EL (cell line): ENCODE results near the gene PUM1.

Experiments
- DNase-seq: peaks from one replicate; pipeline ENCODE4 v3.0.0-alpha.2; 2016

Gene PUM1

DNA sequence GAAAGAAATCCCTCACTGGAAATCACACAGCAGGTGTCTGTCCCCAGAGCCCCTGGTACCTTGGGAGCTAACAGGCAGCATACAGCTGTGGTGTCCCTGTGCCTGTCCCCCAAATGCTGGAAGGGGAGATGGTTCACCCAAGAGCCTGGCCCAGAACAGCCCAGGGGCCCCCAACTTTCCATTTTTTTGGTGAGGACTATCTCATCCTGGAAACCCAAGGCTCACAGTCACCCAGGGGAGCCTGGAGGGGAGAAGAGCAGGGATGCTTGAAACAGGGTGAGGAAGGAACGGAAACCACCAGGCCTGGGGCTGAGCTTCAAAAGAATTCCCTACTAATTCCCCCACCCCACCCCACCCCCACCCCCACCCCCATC lies 160.6 kb downstream of the PUM1 start:
- DNase-seq = no peak

DNA sequence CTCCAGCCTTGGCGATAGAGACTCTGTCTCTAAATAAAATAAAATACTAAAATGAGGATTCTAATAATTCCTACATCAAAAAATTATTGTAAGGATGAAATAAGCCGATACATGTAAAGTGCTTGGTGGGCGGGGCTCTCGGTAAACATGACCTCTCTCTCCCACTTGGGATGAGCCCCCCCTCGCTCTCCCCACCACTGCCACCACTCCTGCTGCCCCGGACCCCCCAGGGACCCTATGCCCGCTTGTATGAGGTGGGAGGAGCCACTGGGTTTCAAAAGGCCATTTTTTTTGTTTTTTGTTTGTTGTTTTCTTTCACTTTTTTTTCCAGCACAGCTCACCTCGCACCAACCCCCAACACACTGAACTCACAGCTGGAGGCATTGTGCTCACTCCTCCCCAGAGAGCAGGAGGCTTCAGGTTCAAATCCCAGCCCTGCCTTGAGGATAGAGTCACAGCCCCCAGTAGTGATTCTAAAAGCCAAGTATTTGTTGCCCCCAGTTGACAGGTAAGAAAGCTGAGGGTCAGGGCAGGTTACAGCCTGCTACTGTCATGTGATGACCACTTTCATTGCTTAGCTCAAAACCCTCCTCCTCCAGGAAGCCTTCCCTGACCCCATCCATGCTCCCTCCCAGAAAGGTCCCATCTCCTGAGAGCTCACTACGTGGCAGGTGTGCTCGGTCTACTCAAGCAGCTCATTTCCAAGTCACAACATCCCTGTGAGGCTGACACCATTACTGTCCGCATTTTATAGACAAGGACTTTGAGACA lies 161.1 kb downstream of the PUM1 start:
- no peak for DNase-seq

DNA sequence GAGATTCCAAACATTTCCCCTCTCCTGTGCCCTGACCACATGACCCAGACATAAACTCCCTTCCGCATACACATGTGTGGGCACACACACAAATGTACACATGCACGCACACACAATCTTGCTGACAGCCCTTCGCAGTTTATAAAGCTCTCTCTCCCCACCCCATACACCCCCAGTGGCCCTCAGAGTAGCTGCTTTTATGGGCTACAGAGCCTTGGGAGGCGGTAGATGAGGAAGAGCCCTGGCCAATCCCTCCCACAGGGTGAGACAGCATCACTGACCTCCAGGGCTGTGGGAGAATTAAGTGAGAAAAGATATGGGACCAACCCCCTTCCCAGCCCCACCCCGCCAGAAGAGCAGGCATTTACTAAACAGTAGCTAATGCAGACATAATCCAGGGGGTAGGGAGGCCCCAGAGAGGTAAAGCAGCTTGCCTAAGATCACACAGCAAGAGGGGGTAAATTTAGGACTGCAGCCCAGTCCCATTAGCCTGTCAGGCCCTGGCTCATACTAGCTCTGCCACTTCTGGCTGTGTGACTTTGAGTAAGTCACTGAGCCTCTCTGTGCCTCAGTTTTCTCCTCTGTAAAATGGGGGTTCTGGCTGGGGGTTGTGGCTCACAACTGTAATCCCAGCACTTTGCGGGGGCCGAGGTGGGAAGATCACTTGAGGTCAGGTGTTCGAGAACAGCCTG lies 162.0 kb downstream of the PUM1 start:
- no peak for DNase-seq

DNA sequence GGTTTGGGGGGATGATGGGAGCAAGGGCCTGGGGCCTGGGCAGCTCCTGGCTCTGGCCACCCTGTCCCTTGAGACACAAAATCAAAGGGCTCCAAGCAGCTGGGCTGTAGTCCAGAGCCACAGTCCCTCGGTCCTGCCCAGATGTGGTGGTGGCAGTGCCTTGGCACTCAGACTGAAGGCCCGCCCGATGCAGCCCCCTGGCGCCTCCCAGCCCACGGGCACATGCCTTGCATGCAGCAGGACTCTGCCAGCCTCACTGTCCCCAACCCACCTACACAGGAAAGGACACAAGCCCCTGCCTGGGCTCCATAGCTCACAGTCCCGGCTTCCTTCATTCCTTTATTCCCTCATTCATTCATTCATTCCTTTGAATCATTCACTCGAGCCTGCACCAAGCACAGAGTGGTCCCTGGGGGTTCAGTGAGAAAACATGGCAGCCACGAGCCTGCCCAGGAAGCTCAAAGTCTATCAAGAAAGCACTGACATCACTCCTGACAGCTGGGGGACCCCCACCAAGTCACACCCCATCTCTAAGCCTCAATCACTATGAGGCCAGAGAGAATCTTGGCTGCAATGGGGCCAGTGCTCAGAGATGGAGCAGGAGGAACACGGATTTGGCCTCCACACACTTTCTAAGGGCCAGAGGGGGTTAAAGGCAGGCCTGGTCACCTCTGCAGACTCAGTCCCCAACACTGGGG lies 162.8 kb downstream of the PUM1 start:
- no peak for DNase-seq

DNA sequence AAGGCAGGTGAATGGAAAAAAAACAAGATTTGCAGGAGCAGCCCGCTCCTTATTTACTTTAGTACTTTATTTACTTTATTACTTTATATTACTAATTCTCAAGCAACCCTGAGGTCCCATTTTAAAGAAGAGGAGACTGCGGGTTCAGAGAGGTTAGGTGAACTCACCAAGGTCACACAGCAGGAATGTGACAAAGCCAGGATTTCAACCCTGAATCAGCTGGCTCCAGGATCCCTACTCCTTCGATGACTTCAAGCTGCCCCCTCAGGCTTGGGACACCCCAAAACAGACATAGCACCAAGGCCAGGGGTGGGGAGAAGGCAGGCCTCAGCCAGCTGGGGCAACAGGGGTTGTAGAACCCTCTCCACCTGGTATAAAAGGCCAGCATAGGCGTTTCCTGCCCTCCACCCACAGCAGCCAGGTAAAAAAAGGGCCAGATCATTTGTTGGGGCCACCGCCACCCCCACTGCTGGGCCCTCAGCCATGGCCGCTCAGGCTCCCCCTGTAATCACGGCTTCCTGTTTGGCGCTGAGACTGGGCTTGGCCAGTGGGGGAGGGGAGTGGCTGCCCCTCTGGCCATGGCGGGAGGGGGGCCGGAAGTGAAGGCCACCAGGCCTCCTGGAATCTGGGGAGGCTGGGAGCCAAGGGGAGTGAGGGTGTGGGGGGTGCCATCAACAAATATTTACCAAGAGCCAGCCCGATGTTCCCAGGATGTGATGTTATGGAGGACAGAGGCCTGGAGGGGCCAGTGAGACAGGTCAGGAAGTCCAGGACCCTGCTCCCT lies 163.5 kb downstream of the PUM1 start:
- no peak for DNase-seq

DNA sequence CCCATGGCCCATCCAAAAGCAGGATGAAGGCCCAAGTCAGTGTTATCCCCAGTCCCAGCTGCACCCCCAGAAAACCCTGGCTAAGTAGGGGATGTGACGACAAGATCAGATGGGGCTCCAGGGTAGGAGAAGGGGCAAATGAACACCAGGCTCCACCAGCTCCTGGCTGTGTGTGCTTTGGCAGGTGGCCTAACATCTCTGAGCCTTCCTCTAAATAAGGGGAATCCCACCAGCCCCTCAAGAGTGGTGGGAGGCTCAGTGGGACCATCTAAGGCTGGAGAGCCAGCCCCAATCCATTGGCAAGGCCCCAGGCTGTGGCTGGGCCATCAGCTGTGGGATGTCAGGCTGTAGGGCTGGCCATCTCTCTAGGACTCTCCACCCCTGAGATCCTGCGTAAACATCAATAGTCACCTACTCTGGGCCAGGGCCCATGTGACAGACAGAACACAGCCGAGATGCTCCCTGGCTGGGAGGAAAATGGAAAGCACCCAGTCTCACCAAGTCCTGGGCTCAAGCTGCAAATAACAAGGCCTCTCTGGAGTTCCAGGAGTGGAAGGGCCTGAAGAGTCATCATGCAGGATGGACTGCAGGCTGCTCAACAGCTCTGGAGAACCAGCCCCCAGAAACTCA lies 164.5 kb downstream of the PUM1 start:
- DNase-seq = no peak

DNA sequence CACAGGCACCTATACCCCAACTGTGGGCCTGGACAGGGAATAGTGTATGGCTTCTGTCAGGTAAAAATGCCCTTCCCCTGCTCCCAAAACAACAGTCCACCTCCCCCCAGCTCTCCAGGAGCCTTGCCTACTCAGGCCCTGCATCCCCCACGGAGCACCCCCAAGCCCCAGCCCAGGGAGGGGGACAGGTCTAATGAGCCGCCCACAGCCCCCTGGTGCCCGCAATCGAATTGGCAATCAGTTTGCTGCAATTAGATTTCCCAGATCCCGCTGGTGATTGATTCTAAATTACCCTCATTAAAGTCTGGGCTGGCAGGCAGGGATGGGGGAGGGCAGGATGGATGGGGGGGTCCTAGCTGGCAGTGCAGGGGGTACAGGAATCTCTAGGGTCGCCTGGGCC lies 165.0 kb downstream of the PUM1 start:
- DNase-seq = no peak

DNA sequence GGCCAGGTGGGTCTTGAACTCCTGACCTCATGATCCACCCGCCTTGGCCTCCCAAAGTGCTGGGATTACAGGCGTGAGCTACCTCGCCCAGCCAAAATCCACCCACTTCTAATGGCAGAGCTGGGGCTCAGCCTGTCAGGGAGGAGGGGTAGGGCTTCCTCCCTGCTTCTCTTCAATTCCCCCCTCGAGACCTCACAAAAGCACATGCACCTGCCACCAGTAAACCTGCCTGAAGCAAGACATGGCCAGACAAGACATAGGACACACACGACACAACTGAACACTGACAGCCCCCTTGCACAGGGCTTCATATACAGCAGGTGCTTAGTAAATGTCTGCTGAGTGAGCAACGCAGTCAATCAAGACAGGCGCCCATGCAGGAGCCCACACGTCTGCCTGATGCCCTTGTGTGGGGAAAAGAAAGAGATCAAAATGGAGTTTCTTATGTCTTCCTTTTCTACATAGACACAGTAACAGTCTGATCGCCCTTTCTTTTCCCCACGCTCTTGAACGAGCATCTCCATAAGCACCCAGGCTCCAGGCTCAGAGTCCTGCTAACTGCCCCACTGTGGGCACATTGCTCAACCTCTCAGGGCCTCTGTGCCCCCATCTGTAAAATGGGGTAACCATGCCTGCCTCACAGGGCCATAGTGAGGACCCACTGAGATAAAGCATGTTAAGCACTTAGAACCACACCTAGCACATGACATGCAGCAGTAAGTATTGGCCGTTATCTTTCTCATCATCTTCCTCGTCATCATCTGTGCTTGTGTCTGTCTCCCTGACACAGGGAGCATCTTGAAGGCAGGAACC lies 165.7 kb downstream of the PUM1 start:
- no peak for DNase-seq

DNA sequence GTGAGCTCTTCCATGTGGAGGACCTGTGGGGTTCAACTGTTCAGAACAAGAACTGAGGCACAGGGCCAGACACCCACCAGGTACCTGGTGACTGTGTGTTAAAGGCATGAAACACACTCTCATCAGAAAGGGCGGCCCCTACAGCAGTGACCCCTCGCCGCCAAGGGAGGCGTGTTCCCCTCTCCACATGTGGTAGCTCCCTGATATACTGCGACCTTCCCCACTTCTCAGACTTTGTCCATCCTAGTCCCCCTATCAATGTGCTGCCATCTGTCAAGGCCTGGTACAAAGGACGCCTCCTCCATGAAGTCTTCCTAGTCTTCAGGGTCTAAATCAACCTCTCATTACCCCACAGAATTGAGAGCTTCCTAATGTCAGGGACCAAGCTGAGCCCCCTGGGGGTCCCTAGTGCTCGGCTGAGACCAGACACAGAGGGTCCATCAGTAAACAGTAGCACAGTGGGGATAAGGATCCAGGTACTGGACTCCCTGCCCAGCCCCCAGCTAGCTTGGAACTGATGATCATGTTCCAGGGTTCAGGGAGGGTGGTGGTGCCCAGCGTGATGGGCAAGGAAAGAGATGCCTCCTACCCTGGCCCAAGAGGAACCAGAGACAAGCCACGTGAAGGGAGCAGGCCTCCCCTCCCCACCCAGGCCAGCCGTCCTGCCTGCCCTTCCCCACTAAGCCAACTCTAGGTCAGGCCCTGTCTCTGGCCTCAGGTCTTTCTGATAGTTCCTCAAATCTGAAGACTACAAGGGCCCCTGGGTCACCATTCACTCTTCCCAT lies 167.3 kb downstream of the PUM1 start:
- DNase-seq = no peak

DNA sequence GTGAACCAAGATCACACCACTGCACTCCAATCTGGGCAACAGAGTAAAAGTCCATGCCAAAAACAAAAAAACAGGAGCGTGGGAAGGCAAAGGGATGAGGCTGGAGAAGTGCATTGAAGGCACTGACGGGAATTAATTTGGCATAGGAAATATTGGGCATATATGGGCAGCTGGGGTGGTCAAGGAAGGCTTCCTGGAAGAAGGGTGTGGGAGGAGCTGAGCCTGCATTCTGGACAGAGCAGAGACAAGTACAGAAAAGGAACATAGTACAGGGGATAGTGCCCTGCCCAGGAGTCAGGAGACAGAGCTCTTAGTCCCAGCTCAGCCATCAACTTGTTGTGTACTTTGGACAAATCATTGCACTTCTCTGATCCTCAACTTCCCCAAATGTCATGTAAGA lies 168.6 kb downstream of the PUM1 start:
- no peak for DNase-seq

DNA sequence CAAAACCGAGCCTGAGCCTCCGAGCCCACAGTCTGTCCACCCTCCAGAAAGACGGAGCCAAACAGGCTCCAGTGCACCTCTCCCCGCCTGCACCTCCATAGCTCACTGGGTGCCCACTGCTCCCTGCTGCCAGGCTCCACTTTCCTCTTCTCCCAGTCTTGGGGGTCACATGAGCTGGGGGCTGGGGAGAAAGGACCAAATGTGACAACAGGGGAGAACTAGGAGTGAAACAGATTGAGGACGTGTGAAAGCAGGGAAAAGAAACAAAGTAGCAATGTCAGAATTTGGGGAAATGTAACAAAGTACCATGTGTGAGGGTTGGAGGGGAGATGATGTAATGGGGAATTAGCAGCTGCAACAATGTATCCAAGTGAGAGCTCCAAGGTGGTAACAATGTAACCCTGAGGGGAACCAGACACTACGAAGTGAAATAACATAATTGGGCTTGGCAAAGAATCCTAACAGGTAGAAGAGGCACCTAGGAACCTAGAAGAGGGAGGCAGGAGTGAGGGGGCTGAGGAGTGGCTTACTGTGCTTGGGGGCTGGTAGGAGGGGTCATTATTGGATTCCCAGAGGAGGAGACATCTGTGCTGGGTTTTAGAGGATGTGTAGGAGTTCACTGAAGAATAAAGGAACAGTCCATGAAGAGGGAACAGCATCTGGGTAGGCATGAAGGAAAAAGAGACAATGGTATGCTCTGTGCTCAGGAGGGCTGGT lies 169.4 kb downstream of the PUM1 start:
- no peak for DNase-seq

DNA sequence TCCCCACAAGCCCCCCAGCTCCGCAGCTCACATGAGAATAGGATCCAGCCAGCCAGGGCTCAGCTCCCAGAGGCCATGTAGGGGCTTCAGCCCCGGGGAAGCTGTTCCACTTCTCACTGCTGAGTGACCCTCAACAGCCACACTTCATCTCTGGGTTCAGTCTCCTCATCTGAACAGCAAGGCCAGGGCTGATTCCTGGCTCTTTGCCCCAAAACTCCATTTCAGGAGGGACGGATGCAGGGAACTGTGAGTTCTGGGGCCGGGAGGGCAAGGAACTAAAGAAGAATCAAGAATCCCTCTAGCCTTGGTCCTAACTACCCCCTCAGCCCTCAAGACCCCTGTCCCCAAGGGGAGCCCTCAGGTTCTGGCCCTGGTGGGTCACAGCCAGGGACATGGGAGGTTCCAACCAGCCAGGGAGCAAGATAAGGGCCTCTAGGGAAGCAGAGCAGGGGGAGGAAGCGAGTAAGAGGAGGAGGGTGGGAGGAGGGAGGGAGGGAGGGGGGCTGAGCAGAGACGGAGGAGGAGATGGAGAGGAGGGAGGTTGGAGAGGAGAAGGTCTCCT lies 170.1 kb downstream of the PUM1 start:
- DNase-seq = no peak

DNA sequence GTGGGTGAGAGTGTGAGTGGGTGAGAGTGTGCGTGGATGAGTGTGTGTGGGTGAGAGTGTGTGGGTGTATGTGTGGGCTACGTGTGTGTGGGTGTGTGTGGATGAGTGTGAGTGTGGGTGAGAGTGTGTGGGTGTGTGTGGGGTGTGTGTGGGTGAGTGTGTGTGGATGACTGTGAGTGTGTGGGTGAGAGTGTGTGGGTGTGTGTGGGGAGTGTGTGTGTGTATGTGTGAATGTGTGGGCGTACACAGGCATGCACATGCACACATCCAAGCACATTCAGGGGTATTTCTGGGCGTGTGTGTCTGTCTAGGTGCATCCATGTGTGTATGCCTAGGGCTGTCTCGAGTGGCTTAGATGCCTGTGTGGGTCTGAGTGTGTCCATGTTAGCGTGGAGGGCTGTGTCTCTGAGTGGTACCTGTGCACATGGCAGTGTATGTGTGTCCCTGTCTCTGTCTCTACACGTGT lies 171.0 kb downstream of the PUM1 start:
- DNase-seq = no peak

DNA sequence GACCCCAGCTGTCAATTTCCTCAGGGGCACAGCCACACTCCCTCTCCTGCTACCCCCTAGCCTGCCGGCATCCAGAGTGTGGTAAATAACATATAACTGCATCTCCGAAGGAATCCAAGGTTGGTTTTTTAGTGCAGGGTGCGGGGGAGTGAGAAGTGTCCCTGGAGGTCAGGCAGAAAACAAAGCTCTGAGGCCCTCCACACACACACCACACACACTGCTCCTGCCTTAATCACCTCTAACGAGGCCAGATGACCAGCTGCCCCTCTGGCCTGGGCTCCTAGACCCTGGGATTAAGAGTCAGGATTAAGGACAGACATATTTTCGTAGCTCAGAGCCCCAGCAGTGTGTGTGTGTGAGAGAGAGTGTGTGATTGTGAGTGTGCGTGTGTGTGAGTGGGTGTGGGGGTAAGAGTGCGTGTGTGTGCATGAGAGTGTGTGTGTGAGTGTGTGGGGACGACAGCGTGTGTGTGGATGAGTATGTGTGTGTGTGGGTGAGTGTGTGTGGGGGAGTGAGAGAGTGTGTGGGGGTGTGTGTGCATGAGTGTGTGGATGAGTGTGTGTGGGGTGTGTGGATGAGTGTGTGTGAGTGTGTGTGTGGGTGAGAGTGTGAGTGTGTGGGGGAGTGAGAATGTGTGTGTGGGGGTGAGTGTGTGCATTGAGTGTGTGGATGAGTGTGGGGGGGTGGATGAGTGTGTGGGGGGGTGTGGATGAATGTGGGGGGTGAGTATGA lies 171.6 kb downstream of the PUM1 start:
- DNase-seq = no peak

DNA sequence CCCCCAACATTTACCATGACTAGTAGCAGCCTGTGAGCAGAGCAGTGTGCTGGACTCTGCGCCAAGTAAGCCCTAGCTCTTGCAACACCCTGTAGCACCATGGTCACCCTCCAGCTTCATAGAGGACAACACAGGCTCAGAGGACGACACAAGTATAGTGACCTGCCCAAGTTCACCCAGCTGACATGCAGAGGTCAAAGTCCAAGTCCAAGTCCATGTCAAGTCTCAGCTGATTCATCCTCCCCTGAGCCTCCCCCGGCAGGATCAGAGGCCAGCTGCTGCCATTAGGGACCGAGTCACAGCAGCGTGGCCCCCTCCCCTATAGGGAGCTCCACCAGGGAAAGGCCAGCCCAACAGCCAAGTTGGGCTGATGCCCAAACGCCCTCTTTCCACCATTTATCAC lies 172.8 kb downstream of the PUM1 start:
- DNase-seq = no peak

DNA sequence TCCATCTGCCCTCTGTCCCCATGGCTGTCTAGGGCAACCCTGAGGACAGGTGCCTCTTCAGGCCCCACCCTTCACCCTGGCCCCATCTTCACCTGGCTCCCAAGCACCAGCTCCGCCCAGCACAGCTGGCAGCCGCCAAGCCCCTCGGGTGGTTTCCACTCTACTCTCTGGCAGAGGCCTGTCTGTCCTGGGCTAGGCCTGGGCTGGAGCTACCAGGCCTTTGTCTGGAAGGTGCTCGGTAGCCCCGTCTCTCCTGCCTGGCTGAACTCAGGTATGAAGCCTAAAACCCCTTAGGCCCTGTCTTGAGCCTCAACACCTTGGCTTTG lies 174.3 kb downstream of the PUM1 start:
- DNase-seq = no peak

DNA sequence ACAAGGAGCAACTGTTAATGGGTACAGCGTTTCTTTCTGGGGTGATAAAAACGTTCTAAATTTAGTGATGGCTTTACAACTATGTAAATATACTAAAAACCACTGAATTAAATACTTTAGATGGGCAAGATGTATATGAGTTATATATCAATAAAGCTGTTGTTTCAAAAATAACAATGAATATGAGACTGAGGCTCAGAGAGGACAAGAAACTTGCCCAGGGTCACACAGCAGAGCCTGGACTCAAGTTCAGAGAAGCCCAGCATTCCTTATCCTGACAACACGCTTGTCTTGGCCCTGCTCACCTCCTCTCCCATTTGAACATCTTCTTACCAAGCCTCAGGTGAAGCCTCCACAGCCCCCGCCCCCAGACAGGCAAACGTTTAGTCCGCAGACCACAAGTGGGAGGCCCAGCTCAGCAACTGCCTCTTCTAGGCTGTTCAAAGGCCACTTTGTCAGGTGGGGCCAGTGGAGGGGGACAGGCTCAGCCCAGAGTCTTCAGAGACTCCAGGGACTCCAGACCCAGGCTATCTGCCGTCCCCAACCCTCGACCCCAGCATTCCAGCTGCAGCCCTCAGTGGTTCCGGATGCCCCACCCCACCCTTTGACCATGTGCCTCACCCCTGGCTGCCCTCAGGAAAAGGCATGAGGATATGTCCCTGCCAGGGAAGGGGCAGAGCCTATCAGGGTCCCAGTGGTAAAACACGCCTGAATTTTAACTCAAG lies 174.9 kb downstream of the PUM1 start:
- no peak for DNase-seq

DNA sequence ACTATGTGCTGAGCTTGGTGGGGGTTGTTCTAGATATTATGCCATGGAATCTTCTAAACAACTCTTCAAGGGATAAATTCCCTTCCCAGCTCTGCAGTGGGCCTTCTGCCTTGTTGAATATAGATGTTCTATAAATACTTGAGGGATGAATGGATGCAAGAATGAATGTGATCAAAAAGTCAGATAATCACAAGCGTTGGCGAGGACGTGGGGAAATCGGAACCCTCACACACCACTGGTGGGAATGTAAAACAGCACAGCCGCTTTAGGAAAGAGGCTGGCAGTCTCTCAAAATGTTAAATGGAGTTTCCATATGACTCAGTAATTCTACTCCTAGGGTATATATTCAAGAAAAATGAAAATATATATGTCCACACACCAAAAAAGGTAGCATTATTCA lies 176.0 kb downstream of the PUM1 start:
- DNase-seq = no peak

DNA sequence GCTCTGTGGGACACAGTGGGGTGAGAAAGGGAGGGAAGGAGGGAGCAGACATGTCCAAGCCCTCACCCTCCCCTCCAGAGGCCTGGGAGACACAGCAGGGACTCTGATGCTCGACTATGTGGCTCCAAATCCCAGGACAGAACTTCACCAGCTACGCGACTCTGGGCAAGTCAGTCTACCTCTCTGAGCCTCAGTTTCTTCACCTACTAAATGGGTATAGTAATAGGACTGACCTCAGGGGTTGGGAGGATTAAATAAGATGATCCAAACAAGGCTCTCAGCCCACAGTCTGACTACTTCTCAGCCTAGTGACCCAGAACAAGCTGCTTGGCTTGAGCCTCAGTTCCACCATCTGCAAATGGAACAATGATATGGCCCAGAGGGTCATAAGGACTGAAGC lies 176.5 kb downstream of the PUM1 start:
- DNase-seq = no peak
